ENCODE measurements around the gene TMEM168.

Gene TMEM168

GRCh38 chr7:112771166-112771565, 19.0 kb downstream of the TMEM168 start:
- POLR2A ChIA-PET, result no interaction called here
- DNase-seq (ENCODE audit: extremely low spot score), result no peak
- TF ChIP-seq FOXA1 (IDR thresholded peaks at IDR 0.05), result no peak
- no peak for TF ChIP-seq TARDBP (IDR thresholded peaks at IDR 0.05)
- TF ChIP-seq ELF4 (IDR thresholded peaks at IDR 0.05), result no peak
- no peak for TF ChIP-seq NFRKB (IDR thresholded peaks at IDR 0.05)
- no peak for TF ChIP-seq PKNOX1 (IDR thresholded peaks at IDR 0.05)
- no peak for TF ChIP-seq LEF1 (IDR thresholded peaks at IDR 0.05; ENCODE audit: borderline replicate concordance)
- no peak for TF ChIP-seq FOXK2 (IDR thresholded peaks at IDR 0.05)
- TF ChIP-seq CTBP1 (IDR thresholded peaks at IDR 0.05; ENCODE audit: borderline replicate concordance), result no peak
- TF ChIP-seq ARNT (IDR thresholded peaks at IDR 0.05), result no peak
- no peak for TF ChIP-seq HDGF (IDR thresholded peaks at IDR 0.05; ENCODE audit: borderline replicate concordance)
- no peak for TF ChIP-seq SP1 (IDR thresholded peaks at IDR 0.05)
- TF ChIP-seq FOXM1 (IDR thresholded peaks at IDR 0.05; ENCODE audit: borderline replicate concordance), result no peak
- TF ChIP-seq BHLHE40 (IDR thresholded peaks at IDR 0.05; ENCODE audit: borderline replicate concordance), result no peak
- TF ChIP-seq L3MBTL2 (conservative IDR thresholded peaks at IDR 0.05), result no peak
- no peak for TF ChIP-seq SUZ12 (IDR thresholded peaks at IDR 0.05)
- no peak for TF ChIP-seq ZNF384 (IDR thresholded peaks at IDR 0.05)
- CTCF ChIA-PET, result no interaction called here

- TF ChIP-seq ELF4 (IDR thresholded peaks at IDR 0.05) (no peak), TARDBP (IDR thresholded peaks at IDR 0.05) (no peak), PKNOX1 (IDR thresholded peaks at IDR 0.05) (no peak), LEF1 (IDR thresholded peaks at IDR 0.05; ENCODE audit: borderline replicate concordance) (no peak), BHLHE40 (IDR thresholded peaks at IDR 0.05; ENCODE audit: borderline replicate concordance) (no peak), L3MBTL2 (conservative IDR thresholded peaks at IDR 0.05) (no peak), SUZ12 (IDR thresholded peaks at IDR 0.05) (no peak), FOXA1 (IDR thresholded peaks at IDR 0.05) (no peak), FOXM1 (IDR thresholded peaks at IDR 0.05; ENCODE audit: borderline replicate concordance) (no peak), ARNT (IDR thresholded peaks at IDR 0.05) (no peak), NFRKB (IDR thresholded peaks at IDR 0.05) (no peak)
- POLR2A ChIA-PET, result interaction anchor here (1.1 kb wide), 1 partner anchor 20 kb away, joined by 3 read pairs; the partner anchor contains the start of gene TMEM168
- DNase-seq (ENCODE audit: extremely low spot score), result no peak
- CTCF ChIA-PET, result no interaction called here
These were observed 20.1 kb downstream of the TMEM168 start for GRCh38 chr7:112770051-112770450.

GRCh38 chr7:112765105-112765504, 25.1 kb downstream of the TMEM168 start:
- ChIA-PET POLR2A (no interaction called here), CTCF (no interaction called here)
- DNase-seq (ENCODE audit: extremely low spot score), result no peak
- TF ChIP-seq SP1 (IDR thresholded peaks at IDR 0.05) (no peak), FOXA1 (IDR thresholded peaks at IDR 0.05) (no peak), L3MBTL2 (conservative IDR thresholded peaks at IDR 0.05) (no peak), ELF4 (IDR thresholded peaks at IDR 0.05) (no peak), PKNOX1 (IDR thresholded peaks at IDR 0.05) (no peak), ARNT (IDR thresholded peaks at IDR 0.05) (no peak), ZNF384 (IDR thresholded peaks at IDR 0.05) (no peak), SUZ12 (IDR thresholded peaks at IDR 0.05) (no peak)

GRCh38 chr7:112763996-112764395, 26.2 kb downstream of the TMEM168 start:
- ChIA-PET POLR2A (no interaction called here), CTCF (no interaction called here)
- TF ChIP-seq BHLHE40 (IDR thresholded peaks at IDR 0.05; ENCODE audit: borderline replicate concordance), result no peak
- TF ChIP-seq SP1 (IDR thresholded peaks at IDR 0.05), result no peak
- no peak for TF ChIP-seq CTBP1 (IDR thresholded peaks at IDR 0.05; ENCODE audit: borderline replicate concordance)
- no peak for TF ChIP-seq ELF4 (IDR thresholded peaks at IDR 0.05)
- no peak for TF ChIP-seq TARDBP (IDR thresholded peaks at IDR 0.05)
- no peak for TF ChIP-seq ZNF384 (IDR thresholded peaks at IDR 0.05)
- no peak for TF ChIP-seq FOXM1 (IDR thresholded peaks at IDR 0.05; ENCODE audit: borderline replicate concordance)
- TF ChIP-seq PKNOX1 (IDR thresholded peaks at IDR 0.05), result no peak
- DNase-seq (ENCODE audit: extremely low spot score), result no peak

- DNase-seq (ENCODE audit: extremely low spot score), result no peak
- TF ChIP-seq ELF4 (IDR thresholded peaks at IDR 0.05) (no peak), SUZ12 (IDR thresholded peaks at IDR 0.05) (no peak), CTBP1 (IDR thresholded peaks at IDR 0.05; ENCODE audit: borderline replicate concordance) (no peak), BHLHE40 (IDR thresholded peaks at IDR 0.05; ENCODE audit: borderline replicate concordance) (no peak), ZNF384 (IDR thresholded peaks at IDR 0.05) (no peak), NFRKB (IDR thresholded peaks at IDR 0.05) (no peak), TARDBP (IDR thresholded peaks at IDR 0.05) (no peak), SP1 (IDR thresholded peaks at IDR 0.05) (no peak)
- ChIA-PET CTCF (interaction anchor here (0.8 kb wide), 1 partner anchor 131 kb away, joined by 3 read pairs; no protein-coding TSS in a partner anchor), POLR2A (no interaction called here)
These were observed 26.9 kb downstream of the TMEM168 start for GRCh38 chr7:112763298-112763697.

GRCh38 chr7:112759905-112760304, 30.3 kb downstream of the TMEM168 start:
- POLR2A ChIA-PET, result no interaction called here
- no peak for DNase-seq (ENCODE audit: extremely low spot score)
- CTCF ChIA-PET, result no interaction called here
- no peak for TF ChIP-seq SUZ12 (IDR thresholded peaks at IDR 0.05)
- TF ChIP-seq LEF1 (IDR thresholded peaks at IDR 0.05; ENCODE audit: borderline replicate concordance), result no peak
- no peak for TF ChIP-seq SP1 (IDR thresholded peaks at IDR 0.05)

Data from HEK293T (cell line).